AG09309 (cell line): Measurements from ENCODE around the gene ZNF611.
A peak's percentile ranks its signal among the peaks of the same experiment; 100 is the strongest.
"Not testable (repeated sequence)": the region's sequence is repeated elsewhere in the genome, so short reads cannot be mapped to it uniquely, and the experiment has no call there.

Experiments
- DNase-seq: peaks from one replicate; pipeline ENCODE4 v3.0.0-alpha.2; 2010; ENCODE audit warnings: low read depth
- H3K4me3 ChIP-seq: 2 replicates; pipeline ENCODE4 v1.5.1; 2011; ENCODE audit warnings: mild to moderate bottlenecking, low read depth, low read length, moderate library complexity; ENCODE audit not compliant: control insufficient read depth
- CTCF ChIP-seq: IDR thresholded peaks from 2 replicates; pipeline ENCODE4 v1.5.1; 2011; ENCODE audit warnings: mild to moderate bottlenecking, low read depth, low read length, inconsistent platforms; ENCODE audit not compliant: insufficient read depth, control insufficient read depth; ENCODE audit errors: missing control alignments

The ZNF611 gene

DNA sequence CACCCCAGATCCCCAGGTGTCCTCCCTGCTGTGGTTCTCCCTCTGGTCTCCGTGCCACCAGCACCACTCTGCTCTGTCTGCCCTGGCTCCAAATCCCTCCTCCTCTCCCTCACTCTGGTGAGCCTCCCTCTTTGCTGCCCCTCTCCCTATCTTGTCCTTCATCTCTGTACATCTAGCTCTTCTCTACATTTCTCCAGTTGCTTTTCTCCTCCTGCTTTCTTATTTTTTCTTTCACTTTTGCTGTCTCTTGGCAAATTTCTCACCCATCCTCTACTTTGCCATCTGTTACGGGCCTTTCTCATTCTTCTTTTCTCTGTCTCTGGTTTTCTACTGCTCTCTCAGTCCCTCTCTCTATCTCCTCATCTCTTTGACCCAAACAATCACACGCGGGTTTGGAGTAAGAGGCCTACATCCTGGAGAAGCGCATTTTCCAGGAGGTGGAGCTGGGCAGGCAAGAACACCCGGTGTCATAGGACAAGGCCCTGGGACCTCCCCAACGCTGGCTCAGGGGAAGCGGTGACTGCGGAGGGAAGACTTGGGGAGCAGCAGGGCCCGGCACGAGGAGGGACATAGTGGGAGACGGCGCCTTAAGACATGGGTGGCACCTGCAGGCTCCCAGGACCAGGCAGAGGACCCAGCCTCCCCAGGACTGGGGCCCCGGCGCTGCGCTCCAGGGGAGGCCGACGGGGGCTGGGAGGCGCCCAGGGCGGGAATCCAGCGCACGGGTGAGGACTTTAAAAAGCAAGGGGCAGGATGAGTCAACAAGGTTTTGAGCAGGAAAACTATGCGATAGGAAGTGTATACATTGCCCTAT, 9.9 kb downstream of the ZNF611 start:
- no peak for TF ChIP-seq CTCF
- no peak for DNase-seq
- H3K4me3 ChIP-seq: no peak overlapping the region

DNA sequence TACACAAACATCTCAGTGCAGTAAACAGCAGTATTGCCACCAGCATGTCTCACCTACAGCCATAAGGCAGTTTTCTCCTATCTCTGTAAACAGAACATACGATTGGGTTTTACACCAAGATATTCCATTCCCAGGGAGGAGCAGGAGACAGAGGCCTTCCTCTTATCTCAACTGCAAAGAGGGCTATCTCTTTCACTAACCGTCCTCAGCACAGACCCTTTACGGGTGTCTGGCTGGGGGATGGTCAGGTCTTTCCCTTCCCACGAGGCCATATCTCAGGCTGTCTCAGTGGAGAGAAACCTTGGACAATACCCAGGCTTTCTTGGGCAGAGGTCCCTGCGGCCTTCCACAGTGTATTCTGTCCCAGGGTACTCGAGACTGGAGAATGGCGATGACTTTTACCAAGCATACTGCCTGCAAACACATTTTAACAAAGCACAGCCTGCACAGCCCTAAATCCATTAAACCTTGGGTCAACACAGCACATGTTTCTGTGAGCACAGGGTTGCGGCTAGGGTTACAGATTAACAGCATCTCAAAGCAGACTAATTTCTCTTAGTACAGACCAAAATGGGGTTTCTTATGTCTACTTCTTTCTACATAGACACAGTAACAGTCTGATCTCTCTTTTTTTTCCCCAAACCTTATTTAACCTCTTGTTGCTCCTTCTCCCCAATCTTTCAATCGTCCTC, 10.8 kb downstream of the ZNF611 start:
- not testable (repeated sequence) for DNase-seq

DNA sequence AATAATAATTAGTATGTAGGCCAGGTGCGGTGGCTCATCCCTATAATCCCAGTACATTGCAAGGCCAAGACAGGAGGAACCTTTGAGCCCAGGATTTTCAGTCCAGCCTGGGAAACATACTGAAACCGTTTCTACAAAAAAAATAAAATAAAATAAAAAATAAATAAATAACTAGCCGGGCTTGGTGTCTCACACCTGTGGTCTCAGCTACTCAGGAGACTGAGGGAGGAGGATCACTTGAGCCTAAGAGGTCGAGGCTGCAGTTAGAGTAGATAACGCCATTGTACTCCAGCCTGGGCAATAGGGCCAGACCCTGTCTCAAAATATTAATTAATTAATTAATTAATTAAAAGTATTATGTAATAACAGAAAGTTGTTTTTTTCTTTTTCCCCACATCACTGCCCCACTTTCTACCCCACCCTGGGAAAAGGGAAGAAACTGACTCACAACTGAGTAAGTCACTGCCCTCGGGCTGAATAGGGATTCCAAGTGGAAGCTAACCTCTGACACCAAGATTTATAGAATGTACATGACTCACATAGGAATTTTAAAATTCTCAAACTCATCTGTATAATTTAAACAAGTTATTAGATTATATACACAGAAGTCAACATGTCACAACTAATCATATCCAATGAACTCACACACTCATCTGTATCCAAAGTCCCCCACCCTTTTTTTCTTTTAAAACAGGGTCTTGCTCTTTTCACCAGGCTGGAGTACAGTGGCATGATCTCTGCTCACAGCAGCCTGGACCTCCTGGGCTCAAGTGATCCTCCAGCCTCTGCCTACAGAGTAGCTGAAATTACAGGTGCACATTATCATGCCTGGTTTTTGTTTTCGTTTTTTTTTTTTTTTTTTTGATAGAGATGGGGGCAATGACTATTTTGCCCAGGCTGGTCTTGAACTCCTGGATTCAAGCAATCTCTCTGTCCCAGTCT, 12.5 kb downstream of the ZNF611 start:
- DNase-seq: peak; percentile 44
- TF ChIP-seq CTCF: no peak
- no peak overlapping the region for H3K4me3 ChIP-seq

More for the DNA sequence above, 10.8 kb downstream of the ZNF611 start:
- not testable (repeated sequence) for H3K4me3 ChIP-seq

DNA sequence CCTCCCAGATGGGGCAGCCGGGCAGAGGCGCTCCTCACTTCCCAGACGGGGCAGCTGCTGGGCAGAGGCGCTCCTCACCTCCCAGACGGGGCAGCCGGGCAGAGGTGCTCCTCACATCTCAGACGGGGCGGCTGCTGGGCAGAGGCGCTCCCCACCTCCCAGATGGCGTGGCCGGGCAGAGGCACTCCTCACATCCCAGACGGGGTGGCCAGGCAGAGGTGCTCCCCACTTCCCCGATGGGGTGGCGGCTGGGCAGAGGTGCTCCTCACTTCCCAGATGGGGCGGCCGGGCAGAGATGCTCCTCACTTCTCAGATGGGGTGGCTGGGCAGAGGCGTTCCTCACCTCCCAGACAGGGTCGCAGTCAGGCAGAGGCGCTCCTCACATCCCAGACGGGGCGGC, 14.3 kb downstream of the ZNF611 start:
- not testable (repeated sequence) for H3K4me3 ChIP-seq, DNase-seq

GRCh38 chr19:52716522-52716921, 18.3 kb downstream of the ZNF611 start:
- no peak overlapping the region for H3K4me3 ChIP-seq
- TF ChIP-seq CTCF: no peak
- no peak for DNase-seq

DNA sequence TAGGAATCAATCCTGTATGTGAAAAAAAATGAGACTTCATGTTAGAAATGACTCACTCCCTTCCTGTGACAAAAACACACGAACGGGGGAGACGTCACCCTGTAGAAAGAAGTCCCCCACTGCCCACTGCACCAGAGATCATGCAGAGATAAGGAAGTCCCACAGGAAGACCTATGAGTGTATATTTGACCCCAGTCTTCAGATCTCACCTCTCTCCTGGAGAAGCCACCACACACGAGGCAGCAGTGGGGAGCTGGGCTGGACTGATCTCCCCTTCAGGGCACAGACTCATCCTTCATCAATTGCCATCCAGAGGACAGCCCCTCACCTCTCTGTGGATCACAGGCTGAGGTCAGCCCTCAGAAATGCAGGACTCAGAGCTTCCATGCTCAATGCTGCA, 18.9 kb downstream of the ZNF611 start:
- DNase-seq, H3K4me3 ChIP-seq: not testable (repeated sequence)

DNA sequence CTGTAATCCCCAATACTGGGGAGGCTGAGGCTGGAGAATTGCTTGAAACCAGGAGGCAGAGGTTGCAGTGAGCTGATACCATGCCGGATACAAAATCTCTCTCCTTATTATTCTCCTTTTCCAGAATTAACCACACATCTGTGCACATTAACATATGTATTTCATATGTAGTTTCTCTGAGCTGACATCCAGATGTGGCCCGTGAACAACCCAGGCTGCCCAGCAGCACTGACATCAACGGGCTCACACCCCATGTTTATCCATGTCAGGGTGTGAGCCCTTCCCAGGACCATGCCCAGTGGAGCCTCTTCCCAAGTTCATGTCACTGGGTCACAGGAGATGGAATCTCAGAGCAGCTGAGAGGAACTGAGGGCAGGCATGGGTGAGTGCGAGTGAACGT, 19.5 kb downstream of the ZNF611 start:
- DNase-seq, H3K4me3 ChIP-seq: not testable (repeated sequence)

- H3K4me3 ChIP-seq, DNase-seq: not testable (repeated sequence)
Measured at GRCh38 chr19:52713051-52713450, 21.8 kb downstream of the ZNF611 start.

GRCh38 chr19:52711661-52712060, 23.2 kb downstream of the ZNF611 start:
- H3K4me3 ChIP-seq, DNase-seq: not testable (repeated sequence)
